ENCODE data around the gene CELSR1.

DNA sequence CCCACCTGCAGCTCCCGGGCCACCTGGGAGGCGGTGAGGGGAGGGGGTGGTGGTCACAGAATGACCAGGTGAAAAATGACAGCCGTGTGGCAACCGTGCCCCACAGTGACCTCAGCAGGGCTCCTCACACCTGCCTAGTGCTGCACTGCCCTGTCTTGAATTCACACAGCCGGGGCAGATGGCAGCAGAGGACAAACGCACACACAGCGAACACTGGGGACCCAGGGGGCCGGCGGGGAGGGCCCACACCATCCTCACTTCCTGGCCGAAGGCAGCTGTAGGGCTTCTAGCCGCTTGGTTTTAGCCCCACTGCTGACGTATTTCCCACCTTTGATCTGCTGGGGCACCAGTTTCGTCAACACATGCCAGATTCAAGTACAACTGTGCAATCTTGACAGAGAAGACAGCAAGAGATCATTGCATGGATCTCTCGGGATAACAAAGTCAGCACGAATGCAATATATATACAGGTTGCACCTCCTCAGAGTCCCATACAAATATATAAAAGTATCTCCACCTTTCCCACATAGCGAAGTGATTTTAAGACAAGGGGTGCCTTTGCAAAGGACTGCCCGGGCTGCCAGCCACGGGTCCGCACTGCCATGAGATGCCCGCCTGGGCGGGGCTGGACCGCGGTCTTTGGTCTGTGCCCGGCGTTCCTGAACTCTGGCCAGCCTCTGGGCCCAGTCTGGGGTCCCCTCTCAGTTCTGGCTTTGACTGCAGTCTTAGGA, 175.1 kb downstream of the CELSR1 start:
- TF ChIP-seq, protein P1, sequence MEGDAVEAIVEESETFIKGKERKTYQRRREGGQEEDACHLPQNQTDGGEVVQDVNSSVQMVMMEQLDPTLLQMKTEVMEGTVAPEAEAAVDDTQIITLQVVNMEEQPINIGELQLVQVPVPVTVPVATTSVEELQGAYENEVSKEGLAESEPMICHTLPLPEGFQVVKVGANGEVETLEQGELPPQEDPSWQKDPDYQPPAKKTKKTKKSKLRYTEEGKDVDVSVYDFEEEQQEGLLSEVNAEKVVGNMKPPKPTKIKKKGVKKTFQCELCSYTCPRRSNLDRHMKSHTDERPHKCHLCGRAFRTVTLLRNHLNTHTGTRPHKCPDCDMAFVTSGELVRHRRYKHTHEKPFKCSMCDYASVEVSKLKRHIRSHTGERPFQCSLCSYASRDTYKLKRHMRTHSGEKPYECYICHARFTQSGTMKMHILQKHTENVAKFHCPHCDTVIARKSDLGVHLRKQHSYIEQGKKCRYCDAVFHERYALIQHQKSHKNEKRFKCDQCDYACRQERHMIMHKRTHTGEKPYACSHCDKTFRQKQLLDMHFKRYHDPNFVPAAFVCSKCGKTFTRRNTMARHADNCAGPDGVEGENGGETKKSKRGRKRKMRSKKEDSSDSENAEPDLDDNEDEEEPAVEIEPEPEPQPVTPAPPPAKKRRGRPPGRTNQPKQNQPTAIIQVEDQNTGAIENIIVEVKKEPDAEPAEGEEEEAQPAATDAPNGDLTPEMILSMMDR (IDR thresholded peaks at IDR 0.05; ENCODE audit: low read depth, low read length, poor library complexity, severe bottlenecking): no peak
- TF ChIP-seq EZH2phosphoT487 (IDR thresholded peaks at IDR 0.05; ENCODE audit: borderline replicate concordance, low read length): no peak

All from DOHH2 (cell line).